ENCODE data around the gene UBE2K. TPM values are rescaled to one million over a fixed set of nuclear protein-coding genes. Genes with fewer than 3 reads are reported as not detected.

Gene UBE2K
- total RNA-seq, 1 experiment from 2014 or later: 38.9 TPM

- intact Hi-C loops (cut with micrococcal nuclease): no loop called here
- Histone ChIP-seq H3K4me2 (ENCODE audit: low read length) (no peak overlapping the region), H3K27ac (ENCODE audit: low read length) (no peak overlapping the region), H3K9me3 (ENCODE audit: low read length) (no peaks in the 10 kb centered on the region), H3K4me3 (ENCODE audit: low read length) (no peak overlapping the region), H3K4me1 (ENCODE audit: insufficient read depth, low read length) (no peaks in the 10 kb centered on the region), H3F3A (ENCODE audit: low read length, unreplicated experiment) (no peaks in the 10 kb centered on the region), H3K79me2 (ENCODE audit: low read length) (no peaks in the 10 kb centered on the region), H4K20me1 (ENCODE audit: low read length) (no peaks in the 10 kb centered on the region), H3K9me2 (replicated peaks; ENCODE audit: low read length) (no peaks in the 10 kb centered on the region), H3K27me3 (ENCODE audit: low read length) (no peaks in the 10 kb centered on the region), H3K9ac (ENCODE audit: low read length) (no peak overlapping the region), H3K36me3 (ENCODE audit: low read depth, low read length) (no peaks in the 10 kb centered on the region), H2AFZ (ENCODE audit: low read length) (no peak overlapping the region)
- CTCF ChIA-PET: no interaction called here
- no TSS peak for BruUV-seq (replicated peaks)
- TF ChIP-seq EZH2 (IDR thresholded peaks at IDR 0.05; ENCODE audit: low read length, unreplicated experiment) (no peak), CTCF (conservative IDR thresholded peaks at IDR 0.05; ENCODE audit: low read depth, low read length) (no peak), EZH2phosphoT487 (IDR thresholded peaks at IDR 0.05; ENCODE audit: borderline replicate concordance, low read length) (no peak)
- POLR2A ChIA-PET (ENCODE audit: unreplicated experiment): no interaction called here
- no peak for ATAC-seq
- no peak for DNase-seq
Measured at GRCh38 chr4:39682138-39682537, 15.8 kb upstream of the UBE2K start.

GRCh38 chr4:39685990-39686389 is 11.9 kb upstream of the UBE2K start:
- Histone ChIP-seq H4K20me1 (ENCODE audit: low read length) (no peaks in the 10 kb centered on the region), H3K9ac (ENCODE audit: low read length) (no peak overlapping the region), H3K9me3 (ENCODE audit: low read length) (no peaks in the 10 kb centered on the region), H3K79me2 (ENCODE audit: low read length) (no peaks in the 10 kb centered on the region), H3K27me3 (ENCODE audit: low read length) (no peaks in the 10 kb centered on the region), H3K4me1 (ENCODE audit: insufficient read depth, low read length) (no peaks in the 10 kb centered on the region), H3K9me2 (replicated peaks; ENCODE audit: low read length) (no peaks in the 10 kb centered on the region), H3F3A (ENCODE audit: low read length, unreplicated experiment) (no peaks in the 10 kb centered on the region), H3K36me3 (ENCODE audit: low read depth, low read length) (no peaks in the 10 kb centered on the region), H3K27ac (ENCODE audit: low read length) (no peak overlapping the region), H3K4me3 (ENCODE audit: low read length) (no peak overlapping the region), H2AFZ (ENCODE audit: low read length) (no peak overlapping the region), H3K4me2 (ENCODE audit: low read length) (no peak overlapping the region)
- TF ChIP-seq CTCF (conservative IDR thresholded peaks at IDR 0.05; ENCODE audit: low read depth, low read length): no peak
- TF ChIP-seq EZH2 (IDR thresholded peaks at IDR 0.05; ENCODE audit: low read length, unreplicated experiment): no peak
- TF ChIP-seq EZH2phosphoT487 (IDR thresholded peaks at IDR 0.05; ENCODE audit: borderline replicate concordance, low read length): no peak
- DNase-seq (no peak), ATAC-seq (no peak)
- no TSS peak for BruUV-seq (replicated peaks)
- ChIA-PET CTCF (no interaction called here), POLR2A (ENCODE audit: unreplicated experiment) (no interaction called here)
- intact Hi-C loops (cut with micrococcal nuclease): no loop called here

- no peaks in the 10 kb centered on the region for H3K36me3 ChIP-seq (ENCODE audit: low read depth, low read length)
- H4K20me1 ChIP-seq (ENCODE audit: low read length): no peaks in the 10 kb centered on the region
- no peak overlapping the region for H3K27ac ChIP-seq (ENCODE audit: low read length)
- no TSS peak for BruUV-seq (replicated peaks)
- TF ChIP-seq EZH2phosphoT487 (IDR thresholded peaks at IDR 0.05; ENCODE audit: borderline replicate concordance, low read length): no peak
- no peaks in the 10 kb centered on the region for H3K9me3 ChIP-seq (ENCODE audit: low read length)
- H3K9me2 ChIP-seq (replicated peaks; ENCODE audit: low read length): no peaks in the 10 kb centered on the region
- DNase-seq (no peak), ATAC-seq (no peak)
- H3K4me3 ChIP-seq (ENCODE audit: low read length): no peak overlapping the region
- no peaks in the 10 kb centered on the region for H3K79me2 ChIP-seq (ENCODE audit: low read length)
- POLR2A ChIA-PET (ENCODE audit: unreplicated experiment): no interaction called here
- intact Hi-C loops (cut with micrococcal nuclease): no loop called here
- no peaks in the 10 kb centered on the region for H3K27me3 ChIP-seq (ENCODE audit: low read length)
- CTCF ChIA-PET: no interaction called here
- H3K9ac ChIP-seq (ENCODE audit: low read length): no peak overlapping the region
- H3K4me2 ChIP-seq (ENCODE audit: low read length): no peak overlapping the region
- no peaks in the 10 kb centered on the region for H3K4me1 ChIP-seq (ENCODE audit: insufficient read depth, low read length)
- no peak overlapping the region for H2AFZ ChIP-seq (ENCODE audit: low read length)
- H3F3A ChIP-seq (ENCODE audit: low read length, unreplicated experiment): no peaks in the 10 kb centered on the region
Measured at GRCh38 chr4:39687014-39687413, 10.9 kb upstream of the UBE2K start.

Measured in PC-3 (cell line).